B cell (primary cell): ENCODE measurements around the gene POSTN. TPM values are rescaled to one million over a fixed set of nuclear protein-coding genes. Genes with fewer than 3 reads are reported as not detected.

Source experiments
- ATAC-seq: fragments of 200-7000 bp; cut with Tn5 transposase; one replicate; pipeline ENCODE4 v1.10.0; 2021; ENCODE audit warnings: low read depth, mild to moderate bottlenecking, moderate number of reproducible peaks, moderate library complexity
- CTCF ChIA-PET: fragments of 350-600 bp; sonication (Branson Sonifier 250); formaldehyde crosslinking; loops from one replicate; lab custom pipeline; 2021; ENCODE audit warnings: antibody characterized with exemption, inconsistent platforms; lab: Charles Lee
- POLR2A ChIA-PET: fragments of 350-600 bp; sonication (Branson Sonifier 250); formaldehyde crosslinking; loops from one replicate; lab custom pipeline; 2021; ENCODE audit warnings: antibody characterized with exemption; lab: Charles Lee
- DNase-seq: peaks from one replicate; pipeline ENCODE4 v3.0.0; 2013
- H2AFZ ChIP-seq: 2 replicates; pipeline ENCODE4 v1.6.1; 2012; ENCODE audit warnings: mild to moderate bottlenecking, low read depth, low read length; ENCODE audit not compliant: insufficient read depth, poor library complexity, severe bottlenecking
- H3K27ac ChIP-seq, 2 donors: 1 replicate in 1 of 2; 2 replicates in 1 of 2; pipeline ENCODE4 v1.5.1; 2012 to 2013; ENCODE audit warnings: low read length in 2 of 2, mild to moderate bottlenecking in 2 of 2, moderate library complexity in 1 of 2
- H3K27me3 ChIP-seq, 4 experiments: fragments of 200-600 bp in 1 of 4; sonication (generic) in 1 of 4; replicated peaks in 1 of 4; 1 replicate in 2 of 4; 2 replicates in 2 of 4; pipeline versions ENCODE4 v1.6.1 to v1.7.0; 2013 to 2016; ENCODE audit warnings: low read length in 3 of 4, mild to moderate bottlenecking in 2 of 4, mixed read lengths in 1 of 4, moderate library complexity in 1 of 4; ENCODE audit not compliant: insufficient read depth in 4 of 4, control insufficient read depth in 3 of 4; ENCODE audit errors: control extremely low read depth in 1 of 4
- H3K36me3 ChIP-seq, 2 experiments: replicated peaks in 1 of 2; 1 replicate in 1 of 2; 2 replicates in 1 of 2; pipeline versions ENCODE4 v1.6.1 to v1.7.1; 2013; ENCODE audit warnings: low read length in 1 of 2; ENCODE audit not compliant: insufficient read depth in 2 of 2, control insufficient read depth in 1 of 2; ENCODE audit errors: control extremely low read depth in 1 of 2, extremely low read depth in 1 of 2
- H3K4me1 ChIP-seq, 2 donors: fragments of 200-600 bp in 1 of 2; sonication (generic) in 1 of 2; 1 replicate in 1 of 2; 2 replicates in 1 of 2; pipeline versions ENCODE4 v1.5.1 to v1.6.1; 2013 to 2017; ENCODE audit warnings: low read length in 2 of 2; ENCODE audit not compliant: control insufficient read depth in 2 of 2, insufficient read depth in 2 of 2
- H3K4me2 ChIP-seq: replicated peaks from 2 replicates; pipeline ENCODE3; 2012; ENCODE audit warnings: mild to moderate bottlenecking, low read depth, low read length; ENCODE audit not compliant: poor library complexity, severe bottlenecking
- H3K4me3 ChIP-seq, 5 experiments: fragments of 200-600 bp in 1 of 5; sonication (generic) in 1 of 5; 1 replicate in 3 of 5; 2 replicates in 2 of 5; pipeline versions ENCODE4 v1.5.1 to v1.7.0; 2011 to 2016; ENCODE audit warnings: low read length in 4 of 5, mild to moderate bottlenecking in 4 of 5, low read depth in 2 of 5, control low read depth in 1 of 5, moderate library complexity in 1 of 5; ENCODE audit not compliant: insufficient read depth in 1 of 5; ENCODE audit errors: control extremely low read depth in 1 of 5, extremely low read depth in 1 of 5
- H3K79me2 ChIP-seq: fragments of 200-600 bp; sonication (generic); one replicate; pipeline ENCODE4 v1.6.0; 2016; ENCODE audit warnings: low read length; ENCODE audit not compliant: control insufficient read depth, insufficient read depth
- H3K9ac ChIP-seq: fragments of 200-600 bp; sonication (generic); 2 replicates; pipeline ENCODE4 v1.6.1; 2017; ENCODE audit warnings: mild to moderate bottlenecking, low read length, moderate library complexity
- H3K9me3 ChIP-seq, 3 donors: one replicate each; pipeline versions ENCODE4 v1.6.1 to v1.7.1; 2013; ENCODE audit warnings: low read length in 2 of 3; ENCODE audit not compliant: control insufficient read depth in 2 of 3, insufficient read depth in 1 of 3; ENCODE audit errors: control extremely low read depth in 1 of 3
- H4K20me1 ChIP-seq: 2 replicates; pipeline ENCODE4 v1.6.0; 2012; ENCODE audit warnings: mild to moderate bottlenecking, low read length; ENCODE audit not compliant: insufficient read depth, control insufficient read depth, poor library complexity, severe bottlenecking
- H3K27ac Mint-ChIP-seq: one replicate; pipeline ENCODE4 v1.8.0; 2021; ENCODE audit warnings: mixed read lengths
- H3K27me3 Mint-ChIP-seq: one replicate; pipeline ENCODE4 v1.8.0; 2021; ENCODE audit warnings: mixed read lengths
- H3K4me1 Mint-ChIP-seq: one replicate; pipeline ENCODE4 v1.8.0; 2021; ENCODE audit warnings: mixed read lengths
- H3K4me3 Mint-ChIP-seq: one replicate; pipeline ENCODE4 v1.8.0; 2021; ENCODE audit warnings: mixed read lengths
- H3K9me3 Mint-ChIP-seq: one replicate; pipeline ENCODE4 v1.8.0; 2022; ENCODE audit warnings: mixed read lengths; ENCODE audit not compliant: insufficient read depth
- EZH2 ChIP-seq: IDR thresholded peaks from 2 replicates; pipeline ENCODE4 v1.6.1; 2012; ENCODE audit warnings: borderline replicate concordance, low read depth, mild to moderate bottlenecking, moderate library complexity, low read length; ENCODE audit not compliant: insufficient read depth, poor library complexity, severe bottlenecking
- WGBS: methylation state at CpG from one replicate; pipeline ENCODE4 v1.1.5; 2013; ENCODE audit warnings: missing lambda C conversion rate; ENCODE audit not compliant: insufficient coverage; 5-methylcytosine and 5-hydroxymethylcytosine counted together
- intact Hi-C: fragments of 100-400 bp; cut with micrococcal nuclease; formaldehyde crosslinking; loops from one replicate; pipeline ENCODE4 v1.10.0; 2022
- polyA plus RNA-seq: library from polyadenylated mRNA; depleted of rRNA; stranded (reverse); fragments of >200 nt; gene quantifications from 2 replicates; pipeline ENCODE4 v1.2.3, GENCODE V29; 2012
- total RNA-seq, 2 donors: library from RNA; stranded (reverse); fragments of 120-200 nt in 1 of 2; gene quantifications; 1 replicate in 1 of 2; 2 replicates in 1 of 2; pipeline versions ENCODE4 v1.2.3 to v1.2.4, GENCODE V29; 2013 to 2022
- TF ChIP-seq, protein P1 (sequence below): fragments of 200-600 bp; IDR thresholded peaks from one replicate; pipeline ENCODE4 v1.8.0; 2022; ENCODE audit warnings: antibody characterized with exemption, mild to moderate bottlenecking

POSTN gene
- total and polyA plus RNA-seq, 2 donors (not counting 1 experiment from before 2014, with no cell fraction given): not detected

GRCh38 chr13:37640499-37640898, 41.9 kb upstream of the POSTN start:
- Mint-ChIP-seq H3K27me3 (no peaks in the 10 kb centered on the region), H3K4me3 (no peak overlapping the region), H3K9me3 (no peaks in the 10 kb centered on the region), H3K4me1 (no peaks in the 10 kb centered on the region), H3K27ac (no peak overlapping the region)
- ATAC-seq: no peak
- H3K79me2 ChIP-seq: no peaks in the 10 kb centered on the region
- no peaks in the 10 kb centered on the region for H3K27me3 ChIP-seq
- no peak overlapping the region for H2AFZ ChIP-seq
- no peak overlapping the region for H3K9ac ChIP-seq
- TF ChIP-seq EZH2: no peak
- TF ChIP-seq, protein P1, sequence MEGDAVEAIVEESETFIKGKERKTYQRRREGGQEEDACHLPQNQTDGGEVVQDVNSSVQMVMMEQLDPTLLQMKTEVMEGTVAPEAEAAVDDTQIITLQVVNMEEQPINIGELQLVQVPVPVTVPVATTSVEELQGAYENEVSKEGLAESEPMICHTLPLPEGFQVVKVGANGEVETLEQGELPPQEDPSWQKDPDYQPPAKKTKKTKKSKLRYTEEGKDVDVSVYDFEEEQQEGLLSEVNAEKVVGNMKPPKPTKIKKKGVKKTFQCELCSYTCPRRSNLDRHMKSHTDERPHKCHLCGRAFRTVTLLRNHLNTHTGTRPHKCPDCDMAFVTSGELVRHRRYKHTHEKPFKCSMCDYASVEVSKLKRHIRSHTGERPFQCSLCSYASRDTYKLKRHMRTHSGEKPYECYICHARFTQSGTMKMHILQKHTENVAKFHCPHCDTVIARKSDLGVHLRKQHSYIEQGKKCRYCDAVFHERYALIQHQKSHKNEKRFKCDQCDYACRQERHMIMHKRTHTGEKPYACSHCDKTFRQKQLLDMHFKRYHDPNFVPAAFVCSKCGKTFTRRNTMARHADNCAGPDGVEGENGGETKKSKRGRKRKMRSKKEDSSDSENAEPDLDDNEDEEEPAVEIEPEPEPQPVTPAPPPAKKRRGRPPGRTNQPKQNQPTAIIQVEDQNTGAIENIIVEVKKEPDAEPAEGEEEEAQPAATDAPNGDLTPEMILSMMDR: no peak
- no CpG with 5 or more reads among the region's 2 CpGs for WGBS
- H3K4me3 ChIP-seq: no peak overlapping the region
- intact Hi-C loops: no loop called here
- H4K20me1 ChIP-seq: no peaks in the 10 kb centered on the region
- H3K27ac ChIP-seq: no peak overlapping the region
- POLR2A ChIA-PET: no interaction called here
- H3K36me3 ChIP-seq: no peaks in the 10 kb centered on the region
- DNase-seq: no peak
- H3K4me2 ChIP-seq: no peak overlapping the region
- no peaks in the 10 kb centered on the region for H3K4me1 ChIP-seq
- H3K9me3 ChIP-seq: no peaks in the 10 kb centered on the region
- CTCF ChIA-PET: no interaction called here

DNA sequence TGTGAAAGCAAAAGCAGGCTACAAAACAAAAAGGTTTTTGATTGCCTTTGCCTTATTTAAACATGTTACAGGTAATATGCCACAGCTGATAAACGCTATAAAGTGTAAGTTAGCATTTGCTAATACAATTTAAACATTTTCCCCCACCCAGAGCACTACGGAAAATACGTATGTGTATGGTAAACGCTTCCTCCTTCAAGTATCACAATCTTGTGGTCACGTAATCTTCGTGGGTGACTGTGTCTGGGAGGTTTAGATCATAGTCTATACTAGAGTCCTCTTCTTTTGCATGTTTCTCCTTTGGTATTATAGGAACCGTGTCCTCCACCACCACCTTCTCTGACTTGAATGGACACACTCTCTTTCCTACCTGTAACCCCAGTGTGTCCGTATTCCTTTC, 38.1 kb upstream of the POSTN start:
- Histone ChIP-seq H3K27me3 (no peaks in the 10 kb centered on the region), H3K4me3 (no peak overlapping the region), H3K27ac (no peak overlapping the region), H3K9me3 (no peaks in the 10 kb centered on the region), H4K20me1 (no peaks in the 10 kb centered on the region), H3K79me2 (no peaks in the 10 kb centered on the region), H3K36me3 (no peaks in the 10 kb centered on the region), H2AFZ (no peak overlapping the region), H3K4me2 (no peak overlapping the region), H3K4me1 (no peaks in the 10 kb centered on the region), H3K9ac (no peak overlapping the region)
- 71% methylated on average over 2 of the region's 8 CpGs for WGBS
- Mint-ChIP-seq H3K27me3 (no peaks in the 10 kb centered on the region), H3K4me3 (no peak overlapping the region), H3K4me1 (no peaks in the 10 kb centered on the region), H3K9me3 (no peaks in the 10 kb centered on the region), H3K27ac (no peak overlapping the region)
- no peak for TF ChIP-seq EZH2
- TF ChIP-seq, protein P1: no peak
- DNase-seq (no peak), ATAC-seq (no peak)
- CTCF ChIA-PET: no interaction called here
- POLR2A ChIA-PET: no interaction called here
- intact Hi-C loops: no loop called here
